Mucosa of descending colon (tissue), 3 donors: ENCODE data around the gene GABRB2. TPM values are rescaled to one million over a fixed set of nuclear protein-coding genes. Genes with fewer than 3 reads are reported as not detected.

Source experiments
- ATAC-seq: fragments of 200-7000 bp; cut with Tn5 transposase; one replicate; pipeline ENCODE4 v1.9.1; 2020; ENCODE audit warnings: mild to moderate bottlenecking, moderate library complexity
- DNase-seq, 3 donors: peaks; one replicate each; pipeline ENCODE4 v3.0.0-alpha.2; 2020
- H3K36me3 ChIP-seq: fragments of 200-600 bp; one replicate; pipeline ENCODE4 v1.8.0; 2021; ENCODE audit warnings: low read depth, mild to moderate bottlenecking
- H3K4me1 ChIP-seq: fragments of 200-600 bp; one replicate; pipeline ENCODE4 v1.8.0; 2021; ENCODE audit warnings: low read depth, mild to moderate bottlenecking
- H3K4me3 ChIP-seq: fragments of 200-600 bp; one replicate; pipeline ENCODE4 v1.8.0; 2021; ENCODE audit warnings: mild to moderate bottlenecking
- H3K9me3 ChIP-seq: fragments of 200-600 bp; one replicate; pipeline ENCODE4 v1.8.0; 2021; ENCODE audit warnings: mild to moderate bottlenecking
- CTCF ChIP-seq: fragments of 200-600 bp; IDR thresholded peaks from one replicate; pipeline ENCODE4 v1.8.0; 2022; ENCODE audit warnings: antibody characterized with exemption, mild to moderate bottlenecking
- intact Hi-C, 2 donors: fragments of 100-400 bp; cut with DNase I in 1 of 2; cut with micrococcal nuclease in 1 of 2; formaldehyde crosslinking; loops; one replicate each; pipeline versions ENCODE4 v1.11.0 to v1.11.1; 2022; cut with DNase I, micrococcal nuclease
- total RNA-seq, 3 donors: library from RNA; stranded (reverse); fragmentation: NEBNext Ultra II Directional in 2 of 3; extraction: Animal tissue kit (Norgen Biotek cat#: 25700) in 2 of 3; gene quantifications; one replicate each; pipeline versions ENCODE4 v1.2.1 to v1.2.4, GENCODE V29; 2021 to 2023
- donor health status: DM: no; HTN: no; CAD: no; lungs with moderate emphysema.
- donor health status: DM: no; HTN: no; CAD: no.
- donor health status: DM: no; HTN: yes; CAD: no.

The GABRB2 gene
- total RNA-seq, 3 donors from 2014 or later = 0.44 to 2.1 (median 2.0) TPM

DNA sequence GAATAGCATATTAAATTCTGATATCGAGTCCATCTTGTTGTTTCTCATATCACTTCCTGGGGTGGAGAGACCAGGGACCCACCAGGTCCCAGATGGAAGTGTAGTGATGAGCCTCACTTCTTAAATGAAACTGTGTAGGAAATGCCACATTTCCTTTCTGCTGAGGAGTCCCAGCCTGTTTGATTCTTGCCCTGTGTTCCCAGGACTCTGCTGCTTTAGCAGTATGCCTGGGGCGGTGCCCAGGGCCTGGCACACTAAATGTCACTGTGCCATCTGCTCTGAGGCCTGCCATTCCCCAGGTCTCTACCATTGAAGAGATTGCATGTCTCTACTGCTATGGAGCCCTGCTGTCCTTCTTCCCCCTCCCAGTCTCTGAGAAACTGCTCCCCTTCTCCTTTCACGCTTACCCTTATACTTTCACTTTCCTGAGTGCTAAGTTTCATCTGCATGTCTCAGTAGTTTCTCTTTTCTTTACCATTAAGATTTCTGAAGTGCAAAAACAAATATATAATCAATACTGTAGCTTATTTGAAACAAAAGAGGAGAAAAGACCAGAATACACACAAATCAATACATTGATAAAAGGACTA, 260.4 kb downstream of the GABRB2 start:
- intact Hi-C loops = no loop called here
- Histone ChIP-seq H3K4me3 (no peak overlapping the region), H3K9me3 (no peaks in the 10 kb centered on the region), H3K4me1 (no peaks in the 10 kb centered on the region), H3K36me3 (no peaks in the 10 kb centered on the region)
- DNase-seq (no peak), ATAC-seq (no peak)
- no peak for TF ChIP-seq CTCF

GRCh38 chr5:161284445-161284844, 262.1 kb downstream of the GABRB2 start:
- Histone ChIP-seq H3K4me1 (no peaks in the 10 kb centered on the region), H3K4me3 (no peak overlapping the region), H3K36me3 (no peaks in the 10 kb centered on the region), H3K9me3 (no peaks in the 10 kb centered on the region)
- intact Hi-C loops = no loop called here
- ATAC-seq (no peak), DNase-seq (no peak)
- TF ChIP-seq CTCF = no peak

DNA sequence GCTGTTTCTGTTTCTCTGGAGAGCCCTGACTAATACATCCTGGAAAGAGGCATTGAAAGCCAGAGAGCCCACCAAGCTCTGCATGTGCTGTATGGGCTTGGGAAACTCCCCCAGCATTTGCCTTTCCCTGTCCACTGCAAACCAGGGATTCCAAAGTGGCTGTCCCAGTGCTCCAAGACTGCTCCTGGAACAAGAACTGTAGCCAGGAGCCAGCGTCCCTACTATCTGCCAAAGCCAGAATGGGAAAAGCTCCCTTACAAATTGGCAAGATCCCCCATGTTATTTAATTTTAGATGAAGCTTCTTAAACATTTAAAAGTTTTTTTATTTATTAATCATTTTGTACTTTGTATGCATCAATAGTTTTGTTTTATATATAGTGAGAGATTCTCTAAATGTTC, 263.2 kb downstream of the GABRB2 start:
- TF ChIP-seq CTCF = no peak
- Histone ChIP-seq H3K4me1 (no peaks in the 10 kb centered on the region), H3K36me3 (no peaks in the 10 kb centered on the region), H3K4me3 (no peak overlapping the region), H3K9me3 (no peaks in the 10 kb centered on the region)
- DNase-seq = no peak
- intact Hi-C loops = no loop called here
- ATAC-seq = no peak

DNA sequence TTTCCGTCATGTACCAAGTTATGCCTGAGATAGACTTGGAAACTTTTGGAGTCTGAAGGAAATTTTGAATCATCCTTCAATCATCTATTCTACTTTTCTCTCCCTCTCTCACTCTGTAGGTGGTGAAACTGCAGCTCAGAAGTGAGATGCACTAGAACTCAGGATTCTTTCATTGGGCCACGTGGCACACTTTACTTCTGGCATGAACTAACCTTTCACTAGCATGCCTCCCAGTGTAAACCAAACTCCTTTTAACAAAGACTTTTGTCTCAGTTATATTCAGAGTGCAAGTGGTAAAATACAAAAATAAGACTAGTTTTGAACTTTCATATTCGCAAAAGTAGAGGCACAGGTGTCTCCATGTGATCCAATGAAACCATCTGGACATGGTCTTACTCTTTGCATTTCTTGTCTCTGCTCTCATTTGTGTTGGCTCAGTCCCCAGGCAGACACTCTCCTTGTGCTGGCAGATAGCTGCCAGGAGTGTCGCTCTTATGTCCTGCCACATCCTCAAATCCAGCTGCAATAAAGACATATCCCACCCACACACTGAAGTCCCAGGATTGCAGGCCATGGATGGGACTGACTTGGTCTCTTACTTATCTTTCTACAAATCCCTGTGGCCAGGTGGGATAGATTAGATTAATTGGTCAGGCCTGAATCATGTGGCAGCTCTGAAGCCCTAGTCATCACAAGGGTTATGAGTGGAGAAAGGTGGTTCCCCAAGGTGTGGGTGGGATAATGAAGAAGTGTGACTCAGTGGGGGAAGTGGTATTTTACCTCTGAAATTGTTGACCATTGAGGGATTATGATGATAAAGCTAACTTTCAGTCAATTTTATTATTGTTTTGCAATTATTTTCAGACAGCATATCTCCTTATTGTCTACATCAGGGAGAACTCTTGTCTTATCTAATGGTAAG, 267.5 kb downstream of the GABRB2 start:
- DNase-seq (no peak), ATAC-seq (no peak)
- intact Hi-C loops = no loop called here
- no peak overlapping the region for H3K4me3 ChIP-seq
- H3K9me3 ChIP-seq = no peaks in the 10 kb centered on the region
- TF ChIP-seq CTCF = no peak
- no peaks in the 10 kb centered on the region for H3K4me1 ChIP-seq
- no peaks in the 10 kb centered on the region for H3K36me3 ChIP-seq

DNA sequence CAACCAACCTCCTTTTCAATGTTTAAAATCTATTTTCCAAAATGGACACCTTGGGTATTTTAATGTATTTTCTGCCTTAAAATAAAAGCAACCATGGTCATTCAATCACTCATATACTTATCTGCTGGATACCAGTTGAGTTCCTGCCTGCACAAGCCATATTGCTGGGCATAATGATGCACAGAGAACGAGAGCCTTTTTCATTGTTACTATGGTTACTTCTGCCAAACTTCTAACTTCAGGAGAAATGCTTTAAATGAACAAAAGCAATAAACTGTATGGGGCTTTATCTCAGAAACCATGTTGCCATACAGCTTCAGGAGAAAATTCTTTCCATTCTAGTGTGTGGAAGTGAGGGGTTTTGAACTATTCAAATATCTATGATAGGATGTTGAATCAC, 269.5 kb downstream of the GABRB2 start:
- intact Hi-C loops = no loop called here
- Histone ChIP-seq H3K36me3 (no peaks in the 10 kb centered on the region), H3K4me1 (no peaks in the 10 kb centered on the region), H3K4me3 (no peak overlapping the region), H3K9me3 (no peaks in the 10 kb centered on the region)
- ATAC-seq (no peak), DNase-seq (no peak)
- no peak for TF ChIP-seq CTCF
